Measurements from ENCODE around the gene MMD.

GRCh38 chr17:55394357-55395021, 27.1 kb downstream of the MMD start:
- TF ChIP-seq ATF7 (IDR thresholded peaks at IDR 0.05), result no peak
- no peak for TF ChIP-seq GATA2 (CRISPR knock-in tag; IDR thresholded peaks at IDR 0.05)
- no peak for TF ChIP-seq NR3C1 (CRISPR knock-in tag; IDR thresholded peaks at IDR 0.05)
- no peak for TF ChIP-seq HNRNPLL (IDR thresholded peaks at IDR 0.05; ENCODE audit: low read depth, low read length, poor library complexity, severe bottlenecking)
- TF ChIP-seq SIN3A (IDR thresholded peaks at IDR 0.05; ENCODE audit: borderline replicate concordance in 2 of 2, control insufficient read depth in 1 of 2, low read depth in 2 of 2, low read length in 2 of 2), result no peak
- no peak for TF ChIP-seq ZNF175 (CRISPR knock-in tag; IDR thresholded peaks at IDR 0.05; ENCODE audit: low read depth)
- TF ChIP-seq FOXA1 (IDR thresholded peaks at IDR 0.05; ENCODE audit: borderline replicate concordance), result no peak
- no peak for TF ChIP-seq NBN (IDR thresholded peaks at IDR 0.05; ENCODE audit: low read depth)
- TF ChIP-seq, protein P1, sequence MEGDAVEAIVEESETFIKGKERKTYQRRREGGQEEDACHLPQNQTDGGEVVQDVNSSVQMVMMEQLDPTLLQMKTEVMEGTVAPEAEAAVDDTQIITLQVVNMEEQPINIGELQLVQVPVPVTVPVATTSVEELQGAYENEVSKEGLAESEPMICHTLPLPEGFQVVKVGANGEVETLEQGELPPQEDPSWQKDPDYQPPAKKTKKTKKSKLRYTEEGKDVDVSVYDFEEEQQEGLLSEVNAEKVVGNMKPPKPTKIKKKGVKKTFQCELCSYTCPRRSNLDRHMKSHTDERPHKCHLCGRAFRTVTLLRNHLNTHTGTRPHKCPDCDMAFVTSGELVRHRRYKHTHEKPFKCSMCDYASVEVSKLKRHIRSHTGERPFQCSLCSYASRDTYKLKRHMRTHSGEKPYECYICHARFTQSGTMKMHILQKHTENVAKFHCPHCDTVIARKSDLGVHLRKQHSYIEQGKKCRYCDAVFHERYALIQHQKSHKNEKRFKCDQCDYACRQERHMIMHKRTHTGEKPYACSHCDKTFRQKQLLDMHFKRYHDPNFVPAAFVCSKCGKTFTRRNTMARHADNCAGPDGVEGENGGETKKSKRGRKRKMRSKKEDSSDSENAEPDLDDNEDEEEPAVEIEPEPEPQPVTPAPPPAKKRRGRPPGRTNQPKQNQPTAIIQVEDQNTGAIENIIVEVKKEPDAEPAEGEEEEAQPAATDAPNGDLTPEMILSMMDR (IDR thresholded peaks at IDR 0.05 in 2 of 3, conservative IDR thresholded peaks at IDR 0.05 in 1 of 3; ENCODE audit: insufficient read depth in 2 of 3, low read depth in 1 of 3, low read length in 3 of 3), result no peak
- no peak for TF ChIP-seq TAF1 (IDR thresholded peaks at IDR 0.05; ENCODE audit: control insufficient read depth, extremely low read depth, insufficient read depth, low read length, severe bottlenecking)
- TF ChIP-seq, protein P2, sequence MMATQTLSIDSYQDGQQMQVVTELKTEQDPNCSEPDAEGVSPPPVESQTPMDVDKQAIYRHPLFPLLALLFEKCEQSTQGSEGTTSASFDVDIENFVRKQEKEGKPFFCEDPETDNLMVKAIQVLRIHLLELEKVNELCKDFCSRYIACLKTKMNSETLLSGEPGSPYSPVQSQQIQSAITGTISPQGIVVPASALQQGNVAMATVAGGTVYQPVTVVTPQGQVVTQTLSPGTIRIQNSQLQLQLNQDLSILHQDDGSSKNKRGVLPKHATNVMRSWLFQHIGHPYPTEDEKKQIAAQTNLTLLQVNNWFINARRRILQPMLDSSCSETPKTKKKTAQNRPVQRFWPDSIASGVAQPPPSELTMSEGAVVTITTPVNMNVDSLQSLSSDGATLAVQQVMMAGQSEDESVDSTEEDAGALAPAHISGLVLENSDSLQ (IDR thresholded peaks at IDR 0.05), result no peak

Measured in K562 (cell line).